ENCODE measurements around the gene SLC39A11.
"Not testable (repeated sequence)": the region's sequence is repeated elsewhere in the genome, so short reads cannot be mapped to it uniquely, and the experiment has no call there.

Gene SLC39A11, protein sequence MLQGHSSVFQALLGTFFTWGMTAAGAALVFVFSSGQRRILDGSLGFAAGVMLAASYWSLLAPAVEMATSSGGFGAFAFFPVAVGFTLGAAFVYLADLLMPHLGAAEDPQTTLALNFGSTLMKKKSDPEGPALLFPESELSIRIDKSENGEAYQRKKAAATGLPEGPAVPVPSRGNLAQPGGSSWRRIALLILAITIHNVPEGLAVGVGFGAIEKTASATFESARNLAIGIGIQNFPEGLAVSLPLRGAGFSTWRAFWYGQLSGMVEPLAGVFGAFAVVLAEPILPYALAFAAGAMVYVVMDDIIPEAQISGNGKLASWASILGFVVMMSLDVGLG

DNA sequence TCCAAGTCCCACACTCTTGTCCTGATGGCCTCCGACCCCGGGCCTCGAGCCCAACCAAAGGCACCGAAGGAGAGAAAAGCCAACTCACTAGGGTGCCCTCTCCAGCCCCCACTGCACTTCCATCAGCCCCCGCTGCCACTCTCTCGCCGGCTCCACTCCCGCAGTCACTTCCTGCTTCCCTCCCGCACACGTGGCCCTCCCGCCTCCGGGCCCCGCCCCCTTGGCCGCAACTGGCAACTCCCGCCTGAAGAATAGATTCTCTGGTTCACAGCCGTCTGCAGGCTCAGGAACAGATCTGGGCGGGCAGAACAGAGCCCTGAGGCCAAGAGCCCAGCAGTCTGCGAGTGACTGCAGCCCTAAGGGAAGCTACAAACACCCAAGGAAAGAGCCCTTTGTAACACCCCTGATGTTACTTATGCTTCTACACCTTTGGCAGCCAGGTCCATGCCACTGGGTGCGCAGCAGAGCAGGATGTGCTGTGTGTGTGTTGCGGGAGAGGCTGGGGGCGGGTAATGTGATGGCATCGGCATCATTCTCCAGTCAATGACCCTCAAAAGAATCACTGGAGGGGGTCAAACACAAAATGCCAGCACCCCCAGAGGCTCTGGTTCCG is at the start of gene SLC39A11:
TSS of gene SLC39A11 (minus strand) at position 166 of the 613 bp plus-strand sequence. CDS start 3,924 bp downstream, outside the sequence.
- peak; percentile 83 for DNase-seq (ENCODE audit: low read depth)

DNA sequence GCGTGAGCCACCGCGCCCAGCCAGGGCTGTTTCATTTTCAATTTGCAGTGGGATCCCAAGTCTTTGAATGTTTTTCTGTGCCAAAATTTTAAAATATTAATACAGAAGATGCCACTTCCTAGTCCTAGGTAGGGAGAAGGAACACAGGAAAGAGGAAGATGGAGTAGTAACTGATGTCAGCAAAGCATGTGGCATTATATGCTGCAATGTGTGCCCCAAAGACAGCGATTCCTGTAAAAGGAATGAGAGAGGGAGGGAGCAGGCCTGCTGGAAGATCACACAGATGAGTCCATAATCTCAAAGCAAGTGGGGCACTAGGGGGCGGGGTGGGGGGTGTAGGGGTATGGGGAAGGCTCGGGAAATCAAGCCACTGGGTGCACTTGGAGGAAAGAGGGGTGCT is 48.9 kb upstream of the SLC39A11 start:
- DNase-seq (ENCODE audit: low read depth) = no peak

DNA sequence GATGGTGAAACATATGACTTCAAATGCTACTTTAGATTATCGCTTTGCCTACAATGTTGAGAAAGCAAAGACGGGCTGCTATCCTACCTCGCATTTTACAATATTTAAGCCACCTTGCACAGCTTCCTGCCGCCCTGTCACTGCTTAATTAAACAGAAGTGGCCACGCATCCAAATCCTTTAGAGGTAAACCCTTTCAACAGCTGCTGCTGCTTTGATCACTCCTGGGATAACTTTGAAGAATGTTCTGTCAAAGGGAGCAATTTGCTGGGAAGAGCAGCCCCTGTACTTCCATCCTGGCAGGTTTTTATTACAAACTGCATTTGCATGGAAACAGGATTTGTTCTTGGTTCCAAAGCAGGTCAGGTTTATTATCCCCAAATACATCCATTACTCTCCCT is 48.1 kb upstream of the SLC39A11 start:
- no peak for DNase-seq (ENCODE audit: low read depth)

DNA sequence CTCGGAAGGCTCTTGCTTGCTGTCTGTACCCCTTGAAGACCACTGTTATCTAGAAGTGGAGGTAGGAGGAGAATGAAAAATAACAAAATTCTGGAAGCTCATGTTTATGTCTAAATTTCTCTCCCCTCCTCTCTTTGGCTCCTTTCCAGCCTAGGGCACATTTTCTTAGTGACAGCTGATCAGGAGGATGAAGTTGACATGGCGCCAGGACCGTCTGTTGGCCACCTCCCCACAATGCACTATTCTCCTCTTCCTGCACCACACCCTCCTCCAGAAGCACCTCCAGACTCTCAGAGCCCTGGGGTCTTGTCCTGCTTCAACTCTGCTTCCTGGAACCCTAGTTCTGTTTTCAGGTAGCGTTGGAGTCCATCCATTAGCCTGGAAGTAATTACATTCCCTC is 46.8 kb upstream of the SLC39A11 start:
- DNase-seq (ENCODE audit: low read depth) = no peak

DNA sequence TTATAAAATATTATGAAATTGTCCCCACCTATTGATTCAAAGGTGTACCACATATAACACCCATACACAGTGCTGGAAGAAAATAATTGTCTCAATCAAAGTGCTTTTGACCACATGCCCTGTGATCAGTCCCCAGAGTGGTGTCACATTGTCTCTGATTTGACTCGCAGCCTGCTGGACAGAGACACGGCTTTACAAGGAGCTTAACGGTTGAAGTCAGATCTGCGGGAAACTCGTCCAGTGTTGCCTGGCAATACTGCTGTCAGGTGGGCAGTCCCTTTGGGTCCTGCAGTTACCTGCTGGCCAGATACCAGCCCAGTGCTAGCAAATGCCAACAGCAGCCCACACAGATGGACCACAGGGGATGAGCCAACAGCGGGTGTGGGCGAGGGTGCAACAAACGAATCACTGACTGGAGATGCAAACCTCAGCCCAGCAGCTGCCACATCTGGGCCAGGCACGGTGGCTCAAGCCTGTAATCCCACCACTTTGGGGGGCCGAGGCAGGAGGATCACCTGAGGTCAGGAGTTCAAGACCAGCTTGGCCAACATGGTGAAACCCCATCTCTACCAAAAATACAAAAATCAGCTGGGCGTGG is 46.2 kb upstream of the SLC39A11 start:
- DNase-seq (ENCODE audit: low read depth) = no peak

DNA sequence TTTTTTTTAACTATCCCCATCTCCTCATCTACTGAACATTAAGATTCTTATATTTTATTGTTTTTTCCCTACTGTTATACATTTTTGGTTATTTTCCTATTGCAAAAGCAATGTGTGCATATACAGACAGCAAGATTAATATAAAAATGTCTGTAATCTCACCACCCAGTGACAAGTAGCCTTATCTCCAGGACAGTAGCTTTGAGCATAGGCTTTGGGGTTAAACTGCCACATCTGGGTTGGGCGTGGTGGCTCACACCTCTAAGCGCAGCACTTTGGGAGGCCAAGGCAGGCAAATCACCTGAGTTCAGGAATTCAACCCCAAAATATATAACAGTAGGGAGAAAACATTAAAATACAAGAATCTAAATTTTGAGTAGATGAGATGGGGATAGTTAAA is 44.9 kb upstream of the SLC39A11 start:
- DNase-seq (ENCODE audit: low read depth) = no peak

DNA sequence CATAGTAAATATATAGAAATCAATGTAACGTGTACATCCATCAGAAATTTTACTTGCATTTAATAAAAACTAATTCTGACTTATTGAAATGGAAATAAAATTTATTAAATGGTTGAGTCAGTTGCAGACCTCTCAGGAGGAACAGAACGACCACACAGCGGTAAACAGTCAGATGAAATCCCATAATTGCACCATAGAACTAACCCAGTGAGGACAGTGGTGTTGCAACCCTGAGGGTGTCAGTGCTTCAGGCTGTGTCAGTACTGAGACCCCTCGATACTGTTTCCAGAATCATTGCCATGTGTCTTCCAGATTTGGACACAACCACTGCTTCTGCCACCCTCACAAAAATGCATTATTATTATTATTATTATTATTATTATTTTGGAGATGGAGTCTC is 43.3 kb upstream of the SLC39A11 start:
- DNase-seq (ENCODE audit: low read depth) = no peak

DNA sequence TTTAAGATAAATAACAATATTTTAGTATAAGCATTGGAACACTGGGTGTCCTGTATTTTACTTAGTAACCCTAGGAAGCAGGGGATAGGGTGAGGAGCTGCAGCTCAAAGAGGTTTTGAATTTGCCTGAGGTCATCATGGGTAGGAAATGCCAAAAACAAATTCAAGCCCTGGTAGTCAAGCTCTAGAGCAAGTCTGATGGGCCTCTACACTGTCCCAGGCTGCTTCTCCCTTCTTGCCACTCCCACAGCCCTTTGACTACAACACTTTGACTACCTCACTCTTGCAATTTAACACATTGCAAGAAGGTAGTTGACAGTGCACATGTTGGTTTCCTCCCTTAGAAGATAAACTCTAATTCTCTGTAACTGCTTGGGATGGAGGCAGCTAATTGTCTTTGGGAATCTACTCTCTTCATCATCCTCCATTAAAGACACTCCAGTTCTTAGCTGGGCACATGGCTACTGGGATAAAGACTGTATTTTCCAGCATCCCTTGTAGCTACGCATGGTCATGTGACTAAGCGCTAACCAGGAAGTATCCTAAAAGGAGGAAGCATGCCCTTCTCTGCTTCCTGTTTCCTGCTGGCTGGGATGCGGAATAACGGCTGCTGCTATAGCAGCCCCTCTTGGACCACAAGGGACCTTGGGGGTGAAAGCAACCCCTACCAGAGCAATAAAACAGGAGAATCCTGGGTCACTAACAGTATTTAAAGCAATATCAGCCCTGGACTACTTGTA is 41.6 kb upstream of the SLC39A11 start:
- no peak for DNase-seq (ENCODE audit: low read depth)

DNA sequence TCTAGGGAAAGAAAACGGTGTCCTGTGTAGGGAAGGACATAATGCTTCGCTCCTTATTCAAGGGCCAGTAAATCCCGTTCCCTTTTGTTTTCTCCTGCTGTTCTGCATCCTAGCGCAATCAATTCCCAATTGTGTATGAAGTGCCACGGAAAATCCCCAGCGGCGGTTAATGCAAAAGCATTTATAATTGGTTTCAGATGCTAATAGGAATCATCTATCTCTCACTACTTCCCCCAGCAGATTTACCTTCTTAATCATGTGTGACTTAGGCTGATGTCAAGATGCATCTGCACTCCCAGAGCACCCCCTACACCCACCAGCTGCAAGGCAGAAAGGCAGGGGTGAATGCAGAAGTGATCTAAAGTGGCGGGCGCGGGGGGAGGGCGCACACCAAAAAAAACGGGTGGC is 39.6 kb upstream of the SLC39A11 start:
- no peak for DNase-seq (ENCODE audit: low read depth)

DNA sequence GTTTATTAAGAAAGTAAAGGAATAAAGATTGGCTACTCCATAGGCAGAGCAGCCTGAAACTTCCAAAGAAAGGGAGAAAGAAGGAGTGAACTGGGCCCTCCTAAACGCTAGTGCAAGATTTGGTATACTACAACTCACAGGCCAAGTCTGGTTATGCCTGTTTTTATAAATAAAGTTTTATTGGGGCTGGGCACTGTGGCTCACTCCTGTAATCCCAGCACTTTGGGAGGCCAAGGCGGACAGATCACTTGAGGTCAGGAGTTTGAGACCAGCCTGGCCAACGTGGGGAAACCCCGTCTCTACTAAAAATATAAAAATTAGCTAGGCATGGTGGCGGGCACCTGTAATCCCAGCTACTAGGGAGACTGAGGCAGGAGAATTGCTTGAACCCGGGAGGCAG is 39.0 kb upstream of the SLC39A11 start:
- DNase-seq (ENCODE audit: low read depth) = not testable (repeated sequence)

DNA sequence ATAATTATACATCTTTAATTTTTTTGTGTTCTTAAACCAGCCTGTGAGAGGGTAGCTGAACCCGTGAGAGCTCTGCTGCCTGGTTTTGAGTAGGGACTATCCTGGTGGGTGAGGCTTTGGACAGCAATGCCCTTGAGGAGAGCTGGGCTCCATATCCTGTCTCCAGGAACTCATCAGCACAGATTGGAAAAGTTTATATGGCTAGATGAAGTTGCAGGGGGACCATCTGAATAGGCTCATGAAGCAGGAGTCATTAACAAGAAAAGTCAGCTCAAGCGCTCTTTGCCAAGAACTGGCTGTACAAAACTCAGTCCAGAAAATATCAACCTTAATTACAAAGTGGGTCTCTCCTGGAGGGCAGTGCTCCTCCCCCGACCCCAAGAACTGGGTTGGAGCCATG is 38.5 kb upstream of the SLC39A11 start:
- no peak for DNase-seq (ENCODE audit: low read depth)

DNA sequence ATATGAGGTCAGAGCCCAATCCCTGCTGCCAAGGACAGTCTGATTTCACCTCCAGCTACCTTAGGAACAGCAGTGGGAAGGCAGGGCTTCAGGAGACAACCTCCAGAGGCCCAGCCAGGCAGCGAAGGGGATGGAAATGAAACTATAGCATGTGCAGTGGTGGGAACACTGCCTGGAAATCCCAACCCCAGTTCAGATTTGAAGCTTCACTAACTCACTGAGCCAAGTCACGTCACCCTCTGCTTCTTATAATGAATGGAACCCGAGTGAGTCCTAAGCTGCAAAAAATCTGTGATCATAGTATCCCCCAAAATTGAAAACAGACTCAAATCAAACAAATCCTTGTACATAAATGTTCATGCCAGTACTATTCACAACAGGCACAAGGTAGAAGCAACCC is 36.0 kb upstream of the SLC39A11 start:
- DNase-seq (ENCODE audit: low read depth) = no peak

DNA sequence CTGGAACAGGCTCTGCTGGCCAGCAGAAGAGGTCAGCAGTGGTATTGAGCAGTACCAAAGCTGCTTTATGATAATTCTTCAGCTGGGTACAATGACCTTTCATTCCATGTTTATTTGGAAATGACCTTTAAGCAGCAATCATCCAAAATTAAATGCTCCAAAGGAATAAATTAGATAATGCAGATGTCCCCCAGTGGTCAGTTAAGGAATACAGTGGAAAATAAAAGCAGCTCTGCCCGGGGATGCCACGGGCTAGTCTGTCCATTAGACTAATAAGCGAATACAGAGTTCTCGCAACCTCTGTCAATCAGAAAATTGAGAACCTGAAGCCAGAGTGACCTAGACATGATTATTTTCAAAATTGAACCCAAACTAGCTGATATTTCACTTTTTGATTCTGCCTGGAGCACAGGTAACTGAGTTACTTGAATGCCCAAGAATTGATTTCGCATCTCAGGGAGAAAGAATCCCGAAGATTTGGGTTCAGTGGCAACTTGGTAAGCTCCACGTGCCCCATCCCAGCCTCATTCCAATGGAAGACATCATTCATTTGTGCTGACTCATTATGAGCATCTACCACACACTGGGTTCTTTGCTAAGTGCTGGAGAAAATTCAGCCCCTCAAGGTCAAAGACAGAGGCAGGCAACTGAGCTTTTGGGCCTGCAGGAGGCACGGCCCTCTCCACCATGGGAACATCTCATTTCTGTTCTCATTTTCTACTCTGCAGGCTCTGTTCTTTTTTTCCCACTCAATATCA is 34.4 kb upstream of the SLC39A11 start:
- DNase-seq (ENCODE audit: low read depth) = no peak

DNA sequence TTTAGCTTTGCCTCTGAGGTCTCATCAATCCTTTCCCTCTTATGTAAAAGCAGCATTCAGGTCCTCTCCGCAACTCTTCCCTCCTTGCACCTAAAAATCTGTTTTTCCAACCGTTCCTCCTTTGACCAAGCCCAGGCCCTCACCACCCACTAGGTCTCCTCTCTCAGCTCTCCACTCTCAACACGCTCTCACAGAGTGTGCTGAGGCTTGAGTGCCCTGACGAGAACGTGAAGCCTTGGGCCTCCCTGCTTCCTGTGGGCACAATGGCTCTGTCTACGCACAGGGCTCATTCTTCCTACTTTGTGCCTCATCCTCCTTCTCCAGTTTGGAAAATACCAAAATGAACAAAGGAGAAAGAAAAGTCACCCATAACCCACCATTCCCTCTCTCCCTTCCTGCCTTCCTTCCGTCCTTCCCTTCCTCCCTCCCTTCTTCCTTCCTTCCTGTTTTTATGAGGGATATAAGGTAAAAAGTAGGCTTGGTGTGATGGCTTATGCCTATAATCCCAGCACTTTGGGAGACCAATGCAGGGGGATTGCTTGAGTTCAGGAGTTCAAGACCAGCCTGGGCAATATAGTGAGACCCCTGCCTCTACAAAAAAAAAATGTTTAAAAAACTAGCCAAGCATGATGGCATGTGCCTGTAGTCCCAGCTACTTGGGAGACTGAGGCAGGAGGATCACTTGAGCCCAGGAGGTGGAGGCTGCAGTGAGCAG is 31.3 kb upstream of the SLC39A11 start:
- no peak for DNase-seq (ENCODE audit: low read depth)

DNA sequence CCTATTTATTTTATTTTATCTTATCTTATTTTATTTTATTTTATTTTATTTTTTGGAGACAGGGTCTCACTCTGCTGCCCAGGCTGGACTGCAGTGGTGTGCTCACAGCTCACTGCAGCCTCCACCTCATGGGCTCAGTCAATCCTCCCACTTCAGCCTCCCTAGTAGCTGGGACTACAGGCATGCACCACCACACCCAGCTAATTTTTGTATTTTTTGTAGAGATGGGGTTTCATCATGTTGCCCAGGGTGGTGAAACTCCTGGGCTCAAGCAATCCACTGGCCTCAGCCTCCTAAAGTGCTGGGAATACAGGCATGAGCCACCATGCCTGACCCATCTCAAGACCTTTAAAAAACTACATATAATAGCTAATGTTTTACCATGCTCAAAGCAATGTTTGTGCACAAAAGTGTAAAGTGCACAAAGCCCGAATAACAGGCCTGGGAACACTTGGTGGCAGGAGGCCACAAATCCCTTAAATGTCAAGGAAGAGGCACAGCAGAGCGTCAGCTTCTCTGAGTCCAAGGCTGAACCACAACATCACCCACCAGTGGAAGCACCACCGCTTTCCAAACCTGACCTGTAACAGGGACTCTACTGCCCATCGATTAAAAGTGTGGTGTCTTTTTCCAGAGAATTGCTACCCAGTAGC is 30.6 kb upstream of the SLC39A11 start:
- no peak for DNase-seq (ENCODE audit: low read depth)

DNA sequence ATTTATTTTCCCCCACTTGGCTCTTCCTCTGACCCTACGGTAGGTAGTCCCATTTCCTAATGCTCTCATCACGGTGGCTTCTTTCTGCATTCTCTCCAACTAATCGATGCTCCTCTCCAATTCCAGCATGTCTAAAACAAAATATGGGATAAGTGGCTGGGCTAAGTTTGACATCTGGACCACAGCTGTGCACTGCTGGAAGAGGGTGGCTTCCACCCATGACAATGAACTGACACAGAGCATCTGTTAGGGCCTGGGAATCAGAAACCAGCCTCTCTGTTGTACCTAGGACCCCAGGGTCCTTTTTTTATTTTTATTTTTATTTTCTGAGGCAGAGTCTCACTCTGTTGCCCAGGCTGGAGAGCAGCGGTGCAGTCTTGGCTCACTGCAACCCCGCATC is 29.0 kb upstream of the SLC39A11 start:
- no peak for DNase-seq (ENCODE audit: low read depth)

DNA sequence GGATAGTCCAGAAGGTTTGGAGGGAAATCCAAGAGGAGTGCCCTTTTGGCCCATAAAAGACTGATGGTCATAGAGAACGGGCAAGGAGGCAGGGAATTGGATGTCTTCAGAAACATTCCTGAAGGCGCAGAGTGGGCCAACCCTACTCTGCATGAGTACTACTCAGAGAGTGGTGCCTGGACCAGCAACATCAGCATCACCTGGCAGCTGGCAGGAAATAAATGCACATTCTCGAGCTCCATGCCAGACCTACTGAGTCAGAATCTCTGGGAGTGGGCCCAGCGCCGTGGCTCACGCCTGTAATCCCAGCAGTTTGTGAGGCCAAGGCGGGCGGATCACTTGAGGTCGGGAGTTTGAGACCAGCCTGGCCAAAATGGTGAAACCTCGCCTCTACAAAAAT is 27.1 kb upstream of the SLC39A11 start:
- DNase-seq (ENCODE audit: low read depth) = no peak

DNA sequence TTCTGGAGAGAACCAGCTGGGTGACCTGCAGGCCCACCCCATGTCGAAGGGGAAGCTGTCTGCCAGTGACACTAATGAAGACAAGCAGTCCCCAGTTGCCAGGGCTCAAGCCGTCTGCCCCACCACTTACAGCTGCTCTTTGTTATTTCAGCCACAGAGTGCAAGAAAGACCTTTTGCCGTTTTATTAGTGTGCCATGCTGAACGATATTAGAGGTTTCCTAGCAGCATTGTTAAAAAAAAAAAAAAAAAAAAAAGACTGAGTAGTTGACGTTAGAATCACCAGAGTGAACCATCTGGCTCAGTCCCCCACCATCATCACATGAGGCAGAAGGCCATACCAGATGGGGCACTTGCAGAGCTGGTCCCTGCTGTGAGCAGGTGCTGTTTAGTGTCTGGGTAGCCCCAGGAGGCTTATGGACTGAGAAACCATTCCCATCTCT is 26.5 kb upstream of the SLC39A11 start:
- DNase-seq (ENCODE audit: low read depth) = no peak

DNA sequence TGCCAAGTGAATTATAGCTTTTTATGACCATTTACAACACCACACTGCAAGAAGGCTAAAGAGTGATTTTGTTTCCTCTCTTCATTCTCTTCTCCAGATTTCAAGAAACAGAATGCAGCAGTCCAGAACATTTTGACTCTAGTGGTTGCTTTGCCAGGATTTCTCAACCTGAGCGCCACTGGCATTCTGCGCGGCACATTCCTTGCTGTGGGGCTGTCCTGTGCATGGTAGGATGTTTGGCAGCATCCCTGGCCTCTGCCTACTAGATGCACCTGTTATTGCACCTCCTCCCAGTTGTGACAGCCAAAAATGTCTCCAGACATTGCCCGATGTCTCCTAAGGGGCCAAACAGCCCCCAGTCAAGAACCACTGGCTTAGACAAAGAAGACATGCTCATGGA is 25.7 kb upstream of the SLC39A11 start:
- no peak for DNase-seq (ENCODE audit: low read depth)

DNA sequence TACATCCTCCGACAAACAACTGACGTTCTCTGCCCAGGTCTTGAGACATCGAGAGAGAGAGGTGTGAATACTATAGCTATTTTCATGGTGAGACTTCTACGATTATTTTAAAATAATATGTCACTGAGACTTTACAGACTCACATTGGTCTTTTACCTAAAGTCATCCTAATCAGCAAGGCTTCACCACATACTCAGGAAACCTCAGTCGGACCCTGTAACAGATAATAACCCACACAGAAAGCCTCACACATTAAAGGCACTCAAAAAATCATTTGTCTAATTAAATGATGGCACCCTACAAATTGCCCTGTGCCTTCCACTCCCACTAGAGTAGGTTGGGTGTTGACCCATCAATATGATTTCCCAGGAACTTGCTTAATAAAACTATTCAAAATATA is 19.8 kb upstream of the SLC39A11 start:
- no peak for DNase-seq (ENCODE audit: low read depth)

DNA sequence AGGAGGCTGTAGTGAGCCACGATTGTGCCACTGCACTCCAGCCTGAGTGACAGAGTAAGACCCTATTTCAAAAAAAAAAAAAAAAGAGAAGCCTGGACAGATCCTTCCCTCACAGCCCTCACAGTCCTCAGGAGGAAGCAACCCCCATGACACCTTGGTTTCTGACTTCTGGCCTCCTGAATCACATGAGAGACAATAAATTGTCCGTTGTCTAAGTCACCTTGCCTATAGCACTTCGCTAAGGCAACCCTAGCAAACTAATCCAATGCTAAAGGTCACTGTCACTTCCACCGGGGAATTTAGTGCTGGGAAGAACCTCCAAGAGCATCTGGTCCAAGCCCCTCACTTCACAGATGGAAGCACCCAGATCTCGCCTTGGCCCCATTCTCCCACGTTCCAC is 18.9 kb upstream of the SLC39A11 start:
- no peak for DNase-seq (ENCODE audit: low read depth)

Data from activated T-helper 1 cell treated with Interleukin-2 at 50 U/mL for 16 hours (primary cell).